Neuronal stem cell (in vitro differentiated cells): Measurements from ENCODE around the gene GREM2.

ENCODE experiments used
- DNase-seq: peaks from one replicate; pipeline ENCODE4 v3.0.0-alpha.2; 2013; ENCODE audit warnings: low spot score
- H2AFZ ChIP-seq: one replicate; pipeline ENCODE4 v1.6.1; 2013; ENCODE audit warnings: mild to moderate bottlenecking, low read length, inconsistent platforms
- H2AK5ac ChIP-seq: 2 replicates; pipeline ENCODE4 v1.6.1; 2013; ENCODE audit warnings: low read depth, mild to moderate bottlenecking, inconsistent platforms, low read length, moderate library complexity, mixed read lengths
- H2BK120ac ChIP-seq: 2 replicates; pipeline ENCODE4 v1.6.1; 2013; ENCODE audit warnings: low read depth, mild to moderate bottlenecking, inconsistent platforms, low read length, moderate library complexity, mixed read lengths
- H2BK12ac ChIP-seq: one replicate; pipeline ENCODE4 v1.6.1; 2013; ENCODE audit warnings: low read length, inconsistent platforms
- H2BK15ac ChIP-seq: 2 replicates; pipeline ENCODE4 v1.6.1; 2013; ENCODE audit warnings: mild to moderate bottlenecking, low read length, inconsistent platforms, mixed read lengths
- H2BK5ac ChIP-seq: one replicate; pipeline ENCODE4 v1.6.1; 2013; ENCODE audit warnings: inconsistent platforms, mild to moderate bottlenecking, low read length, moderate library complexity
- H3K14ac ChIP-seq: one replicate; pipeline ENCODE4 v1.6.1; 2013; ENCODE audit warnings: low read length, inconsistent platforms
- H3K18ac ChIP-seq: 2 replicates; pipeline ENCODE4 v1.6.1; 2013; ENCODE audit warnings: low read length, inconsistent platforms
- H3K23ac ChIP-seq: 2 replicates; pipeline ENCODE4 v1.6.1; 2013; ENCODE audit warnings: low read depth, mild to moderate bottlenecking, mixed read lengths, low read length, inconsistent platforms; ENCODE audit not compliant: poor library complexity
- H3K27ac ChIP-seq: replicated peaks from 3 replicates; pipeline ENCODE4 v1.5.1; 2013; ENCODE audit warnings: low read length, inconsistent platforms
- H3K27me3 ChIP-seq, 3 experiments: 2 replicates each; pipeline ENCODE4 v1.6.1; 2013; ENCODE audit warnings: low read length in 3 of 3, mild to moderate bottlenecking in 2 of 3, inconsistent platforms in 1 of 3, low read depth in 1 of 3, mixed read lengths in 1 of 3, moderate library complexity in 1 of 3; ENCODE audit not compliant: control insufficient read depth in 3 of 3, insufficient read depth in 3 of 3
- H3K36me3 ChIP-seq, 2 donors: replicated peaks in 1 of 2; 2 replicates each; pipeline ENCODE4 v1.6.1; 2013; ENCODE audit warnings: low read length in 2 of 2; ENCODE audit not compliant: control insufficient read depth in 2 of 2, insufficient read depth in 2 of 2
- H3K4ac ChIP-seq: 2 replicates; pipeline ENCODE4 v1.6.1; 2013; ENCODE audit warnings: inconsistent platforms, mild to moderate bottlenecking, low read length, moderate library complexity
- H3K4me1 ChIP-seq, 2 donors: 1 replicate in 1 of 2; 2 replicates in 1 of 2; pipeline ENCODE4 v1.6.1; 2013; ENCODE audit warnings: low read length in 2 of 2, low read depth in 1 of 2; ENCODE audit not compliant: control insufficient read depth in 2 of 2, insufficient read depth in 1 of 2
- H3K4me2 ChIP-seq: one replicate; pipeline ENCODE4 v1.6.1; 2013; ENCODE audit warnings: mild to moderate bottlenecking, low read length, inconsistent platforms; ENCODE audit not compliant: insufficient read depth, poor library complexity, severe bottlenecking
- H3K4me3 ChIP-seq, 2 donors: 2 replicates each; pipeline ENCODE4 v1.5.1; 2013; ENCODE audit warnings: low read length in 2 of 2, mild to moderate bottlenecking in 2 of 2, inconsistent platforms in 1 of 2, moderate library complexity in 1 of 2
- H3K79me1 ChIP-seq: one replicate; pipeline ENCODE4 v1.6.1; 2013; ENCODE audit warnings: low read depth, mild to moderate bottlenecking, inconsistent platforms, low read length, moderate library complexity
- H3K9ac ChIP-seq: one replicate; pipeline ENCODE4 v1.6.1; 2013; ENCODE audit warnings: mild to moderate bottlenecking, low read depth, low read length, inconsistent platforms; ENCODE audit not compliant: poor library complexity
- H3K9me3 ChIP-seq, 2 donors: replicated peaks in 1 of 2; 2 replicates each; pipeline versions ENCODE3 to v1.6.1; 2013; ENCODE audit warnings: low read length in 2 of 2, mild to moderate bottlenecking in 2 of 2, inconsistent platforms in 1 of 2, low read depth in 1 of 2, mixed read lengths in 1 of 2, moderate library complexity in 1 of 2; ENCODE audit not compliant: control insufficient read depth in 2 of 2, insufficient read depth in 1 of 2
- H4K8ac ChIP-seq: one replicate; pipeline ENCODE4 v1.6.1; 2013; ENCODE audit warnings: low read depth, mild to moderate bottlenecking, inconsistent platforms, low read length, moderate library complexity
- H4K91ac ChIP-seq: one replicate; pipeline ENCODE4 v1.6.1; 2013; ENCODE audit warnings: low read length, low read depth, mild to moderate bottlenecking, inconsistent platforms; ENCODE audit not compliant: poor library complexity
- WGBS, 2 donors: extraction: QIAGEN DNeasy Blood & Tissue Kit; methylation state at CpG; one replicate each; pipeline ENCODE4 v1.1.7; 2013; ENCODE audit warnings: missing lambda C conversion rate in 2 of 2, mixed read lengths in 1 of 2; ENCODE audit not compliant: insufficient read length in 2 of 2, insufficient replicate concordance in 1 of 2; ENCODE audit errors: extremely low coverage in 2 of 2; 5-methylcytosine and 5-hydroxymethylcytosine counted together

GREM2 gene

DNA sequence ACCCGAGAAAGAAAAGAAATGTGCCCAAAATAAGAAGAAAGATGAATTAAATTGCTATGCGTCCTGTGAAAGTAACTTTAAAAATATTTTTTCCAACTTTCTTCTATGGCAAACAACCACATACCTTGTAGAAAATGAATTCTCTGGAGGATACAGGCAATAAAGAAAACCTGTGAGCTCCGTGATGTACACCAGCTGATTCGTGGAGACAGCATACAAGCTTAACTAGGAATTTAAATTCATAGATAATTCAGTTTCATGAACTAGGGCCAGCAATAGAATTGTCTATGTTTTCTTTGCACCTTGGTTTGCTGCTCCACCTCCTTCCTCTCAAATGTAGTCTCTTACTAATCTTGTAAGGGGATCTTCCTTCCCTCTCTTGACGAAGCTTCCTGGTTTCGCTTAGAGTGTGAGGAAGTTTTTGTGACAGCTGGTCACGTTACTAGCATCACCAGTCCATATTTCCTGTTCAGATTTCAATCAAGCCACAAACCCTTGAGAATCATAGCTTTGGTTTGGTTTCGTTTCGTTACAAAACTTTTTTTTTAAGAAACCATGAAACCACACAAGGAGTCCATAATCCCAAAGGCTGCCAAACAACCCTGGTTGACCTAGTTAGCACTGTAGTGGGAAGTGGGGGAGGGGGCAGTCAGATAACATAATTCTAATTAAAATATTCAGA lies 35.8 kb downstream of the GREM2 start:
- Histone ChIP-seq H2BK15ac (no peak overlapping the region), H3K18ac (no peak overlapping the region), H2BK5ac (no peak overlapping the region), H3K4me2 (no peak overlapping the region), H3K9me3 (no peaks in the 10 kb centered on the region), H3K14ac (no peak overlapping the region), H3K27ac (no peak overlapping the region), H3K4me3 (no peak overlapping the region), H3K27me3 (no peaks in the 10 kb centered on the region), H2BK12ac (no peak overlapping the region), H2AK5ac (no peak overlapping the region), H2AFZ (peak overlapping the region; percentile 39), H4K91ac (no peak overlapping the region), H3K4ac (no peak overlapping the region), H4K8ac (no peak overlapping the region), H3K23ac (no peak overlapping the region), H3K4me1 (no peaks in the 10 kb centered on the region), H3K79me1 (no peaks in the 10 kb centered on the region), H3K36me3 (no peaks in the 10 kb centered on the region), H3K9ac (no peak overlapping the region), H2BK120ac (no peak overlapping the region)
- WGBS, 2 donors = no CpG with 5 or more reads among the region's 9 CpGs
- DNase-seq = no peak

DNA sequence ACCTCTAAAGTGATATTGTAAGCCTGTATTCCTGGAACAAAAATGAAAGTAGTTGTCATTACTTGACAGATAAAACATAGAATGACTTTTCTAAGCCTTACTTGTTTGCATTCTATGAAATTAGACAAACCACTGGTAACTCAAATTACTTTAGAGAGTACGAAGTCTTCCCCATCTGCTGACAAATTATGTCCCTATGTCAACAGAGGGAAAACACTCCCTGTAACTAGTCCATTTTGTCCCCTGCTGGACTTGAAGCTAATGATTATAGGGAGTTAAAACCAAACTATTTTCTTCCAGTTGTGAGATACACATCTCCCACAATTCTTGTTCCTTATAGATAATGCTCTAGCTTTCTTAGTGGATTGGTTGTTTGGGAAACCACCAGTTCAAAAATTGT lies 39.6 kb downstream of the GREM2 start:
- H2BK12ac ChIP-seq = no peak overlapping the region

DNA sequence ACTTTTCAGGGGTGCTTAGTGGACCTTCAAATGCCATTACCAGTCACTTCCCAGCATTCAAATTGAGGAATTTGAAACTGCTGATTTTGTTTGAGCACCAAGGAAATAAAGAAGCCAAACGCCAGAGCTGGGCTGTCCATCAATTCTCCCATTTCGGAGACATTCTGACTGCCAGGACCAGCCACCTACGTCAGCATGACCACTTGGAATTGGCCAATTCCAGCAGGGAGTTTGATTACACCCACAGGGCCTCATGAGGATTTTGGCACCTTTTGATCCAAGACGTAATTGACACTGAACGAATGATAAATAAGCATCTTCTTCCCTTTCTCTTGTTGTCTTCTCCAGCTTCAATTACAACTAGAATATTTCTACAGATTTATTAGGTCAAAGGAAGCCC lies 40.2 kb downstream of the GREM2 start:
- no peak overlapping the region for H4K91ac ChIP-seq
- no CpG with 5 or more reads among the region's 5 CpGs for WGBS, 2 donors

More for the DNA sequence above, 39.6 kb downstream of the GREM2 start:
- H2AFZ ChIP-seq = no peak overlapping the region
- no peak overlapping the region for H4K8ac ChIP-seq
- H2BK15ac ChIP-seq = no peak overlapping the region
- no peak overlapping the region for H3K4me3 ChIP-seq
- no peak overlapping the region for H3K23ac ChIP-seq
- H3K4me2 ChIP-seq = no peak overlapping the region
- H3K36me3 ChIP-seq = no peaks in the 10 kb centered on the region
- no peaks in the 10 kb centered on the region for H3K9me3 ChIP-seq
- no peak overlapping the region for H3K4ac ChIP-seq
- DNase-seq = no peak
- H2AK5ac ChIP-seq = no peak overlapping the region
- WGBS, 2 donors = no CpG with 5 or more reads among the region's 1 CpG
- no peak overlapping the region for H3K27ac ChIP-seq
- no peaks in the 10 kb centered on the region for H3K27me3 ChIP-seq
- no peak overlapping the region for H3K14ac ChIP-seq
- no peaks in the 10 kb centered on the region for H3K4me1 ChIP-seq
- H3K18ac ChIP-seq = no peak overlapping the region
- no peak overlapping the region for H4K91ac ChIP-seq
- no peak overlapping the region for H2BK5ac ChIP-seq
- no peak overlapping the region for H2BK120ac ChIP-seq
- H3K9ac ChIP-seq = no peak overlapping the region
- H3K79me1 ChIP-seq = no peaks in the 10 kb centered on the region

DNA sequence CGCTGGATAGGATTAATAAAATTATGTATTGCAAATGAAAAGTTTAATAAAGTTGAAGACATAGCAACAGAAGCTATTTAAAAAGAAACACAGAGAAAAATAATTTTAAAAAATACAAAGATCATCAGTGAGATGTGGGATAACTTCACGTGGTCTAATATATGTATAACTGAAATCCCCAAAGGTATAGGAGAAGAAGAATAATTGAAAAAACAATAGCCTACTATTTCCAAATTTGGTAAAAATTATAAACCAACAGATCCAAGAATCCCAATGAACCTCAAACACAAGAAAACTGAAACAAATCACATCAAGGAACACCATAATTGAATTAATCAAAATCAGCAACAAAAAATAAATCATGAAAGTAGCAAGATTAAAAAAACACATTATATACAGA lies 44.9 kb downstream of the GREM2 start:
- DNase-seq = no peak
- Histone ChIP-seq H3K36me3 (no peaks in the 10 kb centered on the region), H2BK120ac (no peak overlapping the region)

More for the DNA sequence above, 40.2 kb downstream of the GREM2 start:
- Histone ChIP-seq H3K14ac (no peak overlapping the region), H3K4me2 (no peak overlapping the region), H3K23ac (no peak overlapping the region), H3K27me3 (no peaks in the 10 kb centered on the region), H3K36me3 (no peaks in the 10 kb centered on the region), H3K4me3 (no peak overlapping the region), H3K4me1 (no peaks in the 10 kb centered on the region), H4K8ac (no peak overlapping the region), H3K4ac (no peak overlapping the region), H3K79me1 (no peaks in the 10 kb centered on the region), H3K27ac (no peak overlapping the region), H2AK5ac (no peak overlapping the region), H3K9me3 (no peaks in the 10 kb centered on the region), H2BK120ac (no peak overlapping the region), H2AFZ (no peak overlapping the region), H3K18ac (no peak overlapping the region), H2BK15ac (no peak overlapping the region), H2BK5ac (no peak overlapping the region), H3K9ac (no peak overlapping the region), H2BK12ac (no peak overlapping the region)
- DNase-seq = no peak

More for the DNA sequence above, 44.9 kb downstream of the GREM2 start:
- H3K9ac ChIP-seq = no peak overlapping the region
- H3K4me3 ChIP-seq = no peak overlapping the region
- H3K4ac ChIP-seq = no peak overlapping the region
- no peak overlapping the region for H4K8ac ChIP-seq
- H3K9me3 ChIP-seq = peaks cover 0 to 3% of the 10 kb centered on the region in 2 donors
- H3K27ac ChIP-seq = no peak overlapping the region
- no peak overlapping the region for H3K23ac ChIP-seq
- no peak overlapping the region for H2BK12ac ChIP-seq
- no CpG with 5 or more reads among the region's 2 CpGs for WGBS, 2 donors
- no peak overlapping the region for H3K14ac ChIP-seq
- H3K18ac ChIP-seq = no peak overlapping the region
- H2BK15ac ChIP-seq = no peak overlapping the region
- H3K4me2 ChIP-seq = no peak overlapping the region
- H2AFZ ChIP-seq = no peak overlapping the region
- H3K4me1 ChIP-seq = no peaks in the 10 kb centered on the region
- H4K91ac ChIP-seq = no peak overlapping the region
- H2AK5ac ChIP-seq = no peak overlapping the region
- H2BK5ac ChIP-seq = no peak overlapping the region
- no peaks in the 10 kb centered on the region for H3K79me1 ChIP-seq
- peaks cover 0 to 3% (median 0%) of the 10 kb centered on the region in 3 experiments for H3K27me3 ChIP-seq
